ENCODE data around the gene TRIP6. TPM values are rescaled to one million over a fixed set of nuclear protein-coding genes. Genes with fewer than 3 reads are reported as not detected.
A peak's percentile ranks its signal among the peaks of the same experiment; 100 is the strongest.

Gene TRIP6
- total RNA-seq, 4 donors from 2014 or later = 71.9 to 94.3 (median 89.5) TPM

DNA sequence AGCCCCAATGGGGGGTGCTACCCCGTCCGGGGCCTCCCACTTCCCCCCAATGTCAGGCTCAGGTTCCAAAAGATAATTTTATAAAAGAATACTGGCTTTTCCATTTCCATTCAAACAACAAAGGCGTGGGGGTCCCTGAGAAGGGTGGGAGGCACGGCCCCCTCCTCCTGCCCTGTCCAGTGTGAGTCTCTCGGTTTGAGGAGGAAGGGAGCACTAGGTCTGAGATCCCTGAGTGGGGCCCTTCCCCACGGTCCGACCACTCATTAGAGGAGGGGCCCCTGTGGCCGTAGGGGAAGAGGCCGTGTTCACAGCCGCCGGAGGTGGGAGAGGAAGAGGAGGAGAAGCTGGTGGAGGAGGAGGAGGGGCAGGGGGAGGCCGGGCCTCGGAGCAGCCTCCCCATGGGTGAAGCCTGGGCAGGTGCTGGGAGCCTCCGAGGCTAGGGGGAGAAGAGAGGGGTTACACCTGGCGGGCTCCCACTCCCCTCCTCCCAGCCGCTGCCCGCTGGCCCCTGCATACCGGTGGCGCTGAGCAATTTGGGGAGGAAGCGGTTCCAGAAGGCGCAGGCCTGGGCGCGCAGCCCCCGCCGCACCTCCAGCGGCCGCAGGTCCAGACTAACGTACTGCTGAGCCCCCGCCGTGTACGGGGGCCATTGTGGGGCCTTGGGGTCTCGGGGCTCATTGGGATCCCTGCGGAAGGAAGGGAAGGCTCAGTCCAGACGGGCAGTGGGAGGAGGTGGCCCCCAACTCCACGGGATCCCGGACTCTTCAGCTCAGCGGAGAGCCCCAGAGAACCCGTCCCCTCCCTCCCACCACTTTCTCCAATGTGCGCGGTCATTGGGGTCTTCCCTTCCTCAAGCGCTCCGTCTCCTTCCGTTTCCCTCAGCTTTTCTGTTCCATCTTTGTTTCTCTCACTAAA is 23.7 kb downstream of the TRIP6 start:
- no peak for ATAC-seq
- H3K27me3 ChIP-seq = peaks cover 20% of the 10 kb centered on the region
- TF ChIP-seq POLR2A (IDR thresholded peaks at IDR 0.05) (no peak), EP300 (IDR thresholded peaks at IDR 0.05) (no peak), POLR2AphosphoS5 (IDR thresholded peaks at IDR 0.05) (no peak)
- TF ChIP-seq, protein P1, sequence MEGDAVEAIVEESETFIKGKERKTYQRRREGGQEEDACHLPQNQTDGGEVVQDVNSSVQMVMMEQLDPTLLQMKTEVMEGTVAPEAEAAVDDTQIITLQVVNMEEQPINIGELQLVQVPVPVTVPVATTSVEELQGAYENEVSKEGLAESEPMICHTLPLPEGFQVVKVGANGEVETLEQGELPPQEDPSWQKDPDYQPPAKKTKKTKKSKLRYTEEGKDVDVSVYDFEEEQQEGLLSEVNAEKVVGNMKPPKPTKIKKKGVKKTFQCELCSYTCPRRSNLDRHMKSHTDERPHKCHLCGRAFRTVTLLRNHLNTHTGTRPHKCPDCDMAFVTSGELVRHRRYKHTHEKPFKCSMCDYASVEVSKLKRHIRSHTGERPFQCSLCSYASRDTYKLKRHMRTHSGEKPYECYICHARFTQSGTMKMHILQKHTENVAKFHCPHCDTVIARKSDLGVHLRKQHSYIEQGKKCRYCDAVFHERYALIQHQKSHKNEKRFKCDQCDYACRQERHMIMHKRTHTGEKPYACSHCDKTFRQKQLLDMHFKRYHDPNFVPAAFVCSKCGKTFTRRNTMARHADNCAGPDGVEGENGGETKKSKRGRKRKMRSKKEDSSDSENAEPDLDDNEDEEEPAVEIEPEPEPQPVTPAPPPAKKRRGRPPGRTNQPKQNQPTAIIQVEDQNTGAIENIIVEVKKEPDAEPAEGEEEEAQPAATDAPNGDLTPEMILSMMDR (IDR thresholded peaks at IDR 0.05) = no peak
- no peaks in the 10 kb centered on the region for H3K9me3 ChIP-seq
- H3K36me3 ChIP-seq = peaks cover 0 to 28% of the 10 kb centered on the region in 2 donors
- 23 to 32% methylated on average over 11 to 13 of the region's 43 CpGs for WGBS, 2 donors (ENCODE audit: low coverage in 1 of 2)
- H3K27ac ChIP-seq = peak overlapping the region; percentile 76 to 92 (median 86)
- H3K4me1 ChIP-seq = peaks cover 0 to 66% (median 37%) of the 10 kb centered on the region in 3 donors
- peak overlapping the region; percentile 46 to 75 for H3K4me3 ChIP-seq

- TF ChIP-seq, protein P1 (IDR thresholded peaks at IDR 0.05) = no peak
- TF ChIP-seq POLR2AphosphoS5 (IDR thresholded peaks at IDR 0.05) = no peak
- TF ChIP-seq EP300 (IDR thresholded peaks at IDR 0.05) = no peak
- TF ChIP-seq POLR2A (IDR thresholded peaks at IDR 0.05) = no peak
- no peak for ATAC-seq
- WGBS, 2 donors (ENCODE audit: low coverage in 1 of 2) = 69 to 75% methylated on average over 4 to 7 of the region's 8 CpGs
- H3K4me1 ChIP-seq = peaks cover 0 to 68% (median 41%) of the 10 kb centered on the region in 3 donors
- no peaks in the 10 kb centered on the region for H3K9me3 ChIP-seq
- H3K4me3 ChIP-seq = no peak overlapping the region
- peaks cover 0 to 20% of the 10 kb centered on the region in 2 donors for H3K36me3 ChIP-seq
- peaks cover 28% of the 10 kb centered on the region for H3K27me3 ChIP-seq
- no peak overlapping the region for H3K27ac ChIP-seq
These were observed 24.5 kb downstream of the TRIP6 start for GRCh38 chr7:100891568-100892247.

- peaks cover 0 to 11% of the 10 kb centered on the region in 2 donors for H3K36me3 ChIP-seq
- ATAC-seq = no peak
- H3K4me1 ChIP-seq = peaks cover 0 to 68% (median 44%) of the 10 kb centered on the region in 3 donors
- no peaks in the 10 kb centered on the region for H3K9me3 ChIP-seq
- 50 to 78% methylated on average over 1 to 6 of the region's 44 CpGs for WGBS, 2 donors (ENCODE audit: low coverage in 1 of 2)
- peaks cover 38% of the 10 kb centered on the region for H3K27me3 ChIP-seq
- no peak overlapping the region for H3K4me3 ChIP-seq
- no peak overlapping the region for H3K27ac ChIP-seq
- no peak for TF ChIP-seq POLR2A (IDR thresholded peaks at IDR 0.05)
- TF ChIP-seq EP300 (IDR thresholded peaks at IDR 0.05) = no peak
- TF ChIP-seq, protein P1 (IDR thresholded peaks at IDR 0.05) = no peak
- TF ChIP-seq POLR2AphosphoS5 (IDR thresholded peaks at IDR 0.05) = no peak
These were observed 25.5 kb downstream of the TRIP6 start for GRCh38 chr7:100892364-100893317.

GRCh38 chr7:100893318-100893895 is 26.2 kb downstream of the TRIP6 start:
- no CpG with 5 or more reads among the region's 32 CpGs for WGBS, 2 donors (ENCODE audit: low coverage in 1 of 2)

More at GRCh38 chr7:100893318-100893895, 26.2 kb downstream of the TRIP6 start:
- no peak for ATAC-seq
- H3K4me1 ChIP-seq = peaks cover 0 to 60% (median 41%) of the 10 kb centered on the region in 3 donors
- H3K9me3 ChIP-seq = no peaks in the 10 kb centered on the region
- H3K27ac ChIP-seq = no peak overlapping the region
- peaks cover 45% of the 10 kb centered on the region for H3K27me3 ChIP-seq
- no peak overlapping the region for H3K4me3 ChIP-seq
- H3K36me3 ChIP-seq = peaks cover 0 to 3% of the 10 kb centered on the region in 2 donors
- TF ChIP-seq POLR2A (IDR thresholded peaks at IDR 0.05) (no peak), POLR2AphosphoS5 (IDR thresholded peaks at IDR 0.05) (no peak), EP300 (IDR thresholded peaks at IDR 0.05) (no peak)
- TF ChIP-seq, protein P1 (IDR thresholded peaks at IDR 0.05) = no peak
